Trophoblast cell (in vitro differentiated cells and primary cell): Measurements from ENCODE around the gene LRG1.

Experiments
- DNase-seq, 2 donors: peaks; one replicate each; pipeline ENCODE4 v3.0.0-alpha.2; 2016
- H2AFZ ChIP-seq: 2 replicates; pipeline ENCODE4 v1.6.1; 2013; ENCODE audit warnings: low read length, moderate library complexity, mild to moderate bottlenecking; ENCODE audit not compliant: insufficient read depth, poor library complexity
- H2AK5ac ChIP-seq: 2 replicates; pipeline ENCODE4 v1.6.1; 2013; ENCODE audit warnings: mild to moderate bottlenecking, low read length
- H2BK120ac ChIP-seq: 2 replicates; pipeline ENCODE4 v1.6.1; 2013; ENCODE audit warnings: low read length, mild to moderate bottlenecking, moderate library complexity; ENCODE audit not compliant: insufficient read depth, poor library complexity
- H2BK12ac ChIP-seq: 2 replicates; pipeline ENCODE4 v1.6.1; 2013; ENCODE audit warnings: mild to moderate bottlenecking, low read length, moderate library complexity
- H2BK5ac ChIP-seq: 2 replicates; pipeline ENCODE4 v1.6.1; 2013; ENCODE audit warnings: low read length, low read depth, moderate library complexity, mild to moderate bottlenecking; ENCODE audit not compliant: poor library complexity
- H3K14ac ChIP-seq: 2 replicates; pipeline ENCODE4 v1.6.1; 2013; ENCODE audit warnings: mild to moderate bottlenecking, low read length
- H3K18ac ChIP-seq: 2 replicates; pipeline ENCODE4 v1.6.1; 2013; ENCODE audit warnings: mild to moderate bottlenecking, low read length
- H3K23ac ChIP-seq: 2 replicates; pipeline ENCODE4 v1.6.1; 2013; ENCODE audit warnings: low read length
- H3K27ac ChIP-seq: 2 replicates; pipeline ENCODE4 v1.5.1; 2013; ENCODE audit warnings: low read depth, mild to moderate bottlenecking, inconsistent platforms, low read length, moderate library complexity
- H3K27me3 ChIP-seq: 2 replicates; pipeline ENCODE4 v1.6.1; 2013; ENCODE audit warnings: inconsistent platforms, mild to moderate bottlenecking, low read length, moderate library complexity; ENCODE audit not compliant: insufficient read depth
- H3K36me3 ChIP-seq, 2 experiments: 1 replicate in 1 of 2; 2 replicates in 1 of 2; pipeline ENCODE4 v1.6.1; 2013; ENCODE audit warnings: low read length in 2 of 2, mild to moderate bottlenecking in 2 of 2, moderate library complexity in 1 of 2; ENCODE audit not compliant: insufficient read depth in 2 of 2, control insufficient read depth in 1 of 2
- H3K4ac ChIP-seq: 2 replicates; pipeline ENCODE4 v1.6.1; 2013; ENCODE audit warnings: low read depth, mild to moderate bottlenecking, low read length, moderate library complexity
- H3K4me1 ChIP-seq, 2 experiments: 1 replicate in 1 of 2; 2 replicates in 1 of 2; pipeline ENCODE4 v1.6.1; 2013; ENCODE audit warnings: low read length in 2 of 2, mild to moderate bottlenecking in 2 of 2, moderate library complexity in 1 of 2; ENCODE audit not compliant: insufficient read depth in 2 of 2, control insufficient read depth in 1 of 2
- H3K4me2 ChIP-seq: 2 replicates; pipeline ENCODE4 v1.6.1; 2013; ENCODE audit warnings: inconsistent platforms, mild to moderate bottlenecking, low read length, moderate library complexity
- H3K4me3 ChIP-seq: 2 replicates; pipeline ENCODE4 v1.5.1; 2013; ENCODE audit warnings: mild to moderate bottlenecking, low read depth, low read length, inconsistent platforms
- H3K79me1 ChIP-seq: one replicate; pipeline ENCODE4 v1.6.1; 2013; ENCODE audit warnings: low read length
- H3K79me2 ChIP-seq: 2 replicates; pipeline ENCODE4 v1.6.1; 2013; ENCODE audit warnings: low read length, mild to moderate bottlenecking; ENCODE audit not compliant: control insufficient read depth, insufficient read depth, poor library complexity
- H3K9ac ChIP-seq: 2 replicates; pipeline ENCODE4 v1.6.1; 2013; ENCODE audit warnings: mild to moderate bottlenecking, low read length
- H3K9me3 ChIP-seq: 2 replicates; pipeline ENCODE4 v1.6.1; 2013; ENCODE audit warnings: low read depth, mild to moderate bottlenecking, control low read depth, inconsistent platforms, low read length; ENCODE audit not compliant: insufficient read depth
- H4K12ac ChIP-seq: 2 replicates; pipeline ENCODE4 v1.6.1; 2013; ENCODE audit warnings: low read depth, mild to moderate bottlenecking, low read length, moderate library complexity
- H4K8ac ChIP-seq: 2 replicates; pipeline ENCODE4 v1.6.1; 2013; ENCODE audit warnings: low read depth, mild to moderate bottlenecking, low read length, moderate library complexity
- H4K91ac ChIP-seq: one replicate; pipeline ENCODE4 v1.6.1; 2013; ENCODE audit warnings: low read depth, mild to moderate bottlenecking, low read length, moderate library complexity
- WGBS: extraction: QIAGEN DNeasy Blood & Tissue Kit; methylation state at CpG from one replicate; pipeline ENCODE4 v1.1.7; 2013; ENCODE audit warnings: missing lambda C conversion rate; ENCODE audit not compliant: insufficient read length, insufficient coverage; ENCODE audit errors: extremely low coverage; 5-methylcytosine and 5-hydroxymethylcytosine counted together

LRG1 gene

GRCh38 chr19:4496304-4496703, 43.5 kb downstream of the LRG1 start:
- Histone ChIP-seq H3K4me3 (no peak overlapping the region), H2BK120ac (no peak overlapping the region), H2BK12ac (no peak overlapping the region), H3K14ac (no peak overlapping the region), H2AK5ac (no peak overlapping the region), H3K36me3 (peaks cover 78 to 90% of the 10 kb centered on the region in 2 experiments), H3K9me3 (peaks cover 10% of the 10 kb centered on the region), H3K27me3 (no peaks in the 10 kb centered on the region), H4K91ac (no peak overlapping the region), H4K8ac (no peak overlapping the region), H3K4ac (no peak overlapping the region), H4K12ac (no peak overlapping the region), H3K4me2 (no peak overlapping the region), H3K18ac (no peak overlapping the region), H2AFZ (no peak overlapping the region), H2BK5ac (no peak overlapping the region), H3K23ac (no peak overlapping the region), H3K79me1 (no peaks in the 10 kb centered on the region), H3K9ac (no peak overlapping the region), H3K27ac (no peak overlapping the region), H3K79me2 (no peaks in the 10 kb centered on the region), H3K4me1 (no peaks in the 10 kb centered on the region)
- WGBS: no CpG with 5 or more reads among the region's 18 CpGs
- DNase-seq: no peak

GRCh38 chr19:4495471-4495870, 44.4 kb downstream of the LRG1 start:
- Histone ChIP-seq H3K27ac (no peak overlapping the region), H2BK5ac (no peak overlapping the region), H3K18ac (no peak overlapping the region), H3K9ac (no peak overlapping the region), H2AFZ (no peak overlapping the region), H2BK120ac (no peak overlapping the region), H3K27me3 (no peaks in the 10 kb centered on the region), H2AK5ac (no peak overlapping the region), H4K8ac (no peak overlapping the region), H4K12ac (no peak overlapping the region), H3K9me3 (peaks cover 10% of the 10 kb centered on the region), H3K23ac (no peak overlapping the region), H3K36me3 (peaks cover 74 to 87% of the 10 kb centered on the region in 2 experiments), H3K79me1 (no peaks in the 10 kb centered on the region), H3K4ac (no peak overlapping the region), H3K4me3 (no peak overlapping the region), H3K79me2 (no peaks in the 10 kb centered on the region), H3K4me2 (no peak overlapping the region), H2BK12ac (no peak overlapping the region), H3K14ac (no peak overlapping the region), H3K4me1 (no peaks in the 10 kb centered on the region), H4K91ac (no peak overlapping the region)
- peak in 1 of 2 donors; percentile 19 for DNase-seq
- WGBS: no CpG with 5 or more reads among the region's 12 CpGs

GRCh38 chr19:4494691-4495064, 45.2 kb downstream of the LRG1 start:
- no peaks in the 10 kb centered on the region for H3K79me2 ChIP-seq
- H3K4me1 ChIP-seq: no peaks in the 10 kb centered on the region
- H4K12ac ChIP-seq: no peak overlapping the region
- H3K14ac ChIP-seq: no peak overlapping the region
- H4K91ac ChIP-seq: no peak overlapping the region
- H3K36me3 ChIP-seq: peaks cover 76 to 85% of the 10 kb centered on the region in 2 experiments
- no peak overlapping the region for H2BK120ac ChIP-seq
- no peaks in the 10 kb centered on the region for H3K79me1 ChIP-seq
- no peak overlapping the region for H3K23ac ChIP-seq
- H2AFZ ChIP-seq: no peak overlapping the region
- no peak overlapping the region for H3K4me3 ChIP-seq
- peaks cover 10% of the 10 kb centered on the region for H3K9me3 ChIP-seq
- no peak overlapping the region for H3K9ac ChIP-seq
- no peaks in the 10 kb centered on the region for H3K27me3 ChIP-seq
- no peak overlapping the region for H3K27ac ChIP-seq
- H3K18ac ChIP-seq: no peak overlapping the region
- H2BK5ac ChIP-seq: no peak overlapping the region
- no peak overlapping the region for H2BK12ac ChIP-seq
- no peak overlapping the region for H4K8ac ChIP-seq
- no peak overlapping the region for H3K4ac ChIP-seq
- H2AK5ac ChIP-seq: no peak overlapping the region
- no CpG with 5 or more reads among the region's 8 CpGs for WGBS
- DNase-seq: no peak
- no peak overlapping the region for H3K4me2 ChIP-seq

- H3K9me3 ChIP-seq: peaks cover 10% of the 10 kb centered on the region
- H3K27me3 ChIP-seq: no peaks in the 10 kb centered on the region
- H2BK120ac ChIP-seq: no peak overlapping the region
- no peaks in the 10 kb centered on the region for H3K4me1 ChIP-seq
- H2AFZ ChIP-seq: no peak overlapping the region
- no peak overlapping the region for H3K4me3 ChIP-seq
- no peak overlapping the region for H3K4me2 ChIP-seq
- H2BK5ac ChIP-seq: no peak overlapping the region
- no peak overlapping the region for H2BK12ac ChIP-seq
- H4K8ac ChIP-seq: no peak overlapping the region
- no peak overlapping the region for H3K9ac ChIP-seq
- no peak overlapping the region for H3K18ac ChIP-seq
- no peak overlapping the region for H4K12ac ChIP-seq
- no peaks in the 10 kb centered on the region for H3K79me2 ChIP-seq
- DNase-seq: no peak
- H2AK5ac ChIP-seq: no peak overlapping the region
- no peak overlapping the region for H4K91ac ChIP-seq
- WGBS: no CpG with 5 or more reads among the region's 61 CpGs
- no peak overlapping the region for H3K14ac ChIP-seq
- H3K27ac ChIP-seq: no peak overlapping the region
- H3K4ac ChIP-seq: no peak overlapping the region
- no peaks in the 10 kb centered on the region for H3K79me1 ChIP-seq
- no peak overlapping the region for H3K23ac ChIP-seq
- H3K36me3 ChIP-seq: peaks cover 77 to 82% of the 10 kb centered on the region in 2 experiments
Measured at GRCh38 chr19:4493929-4494690, 45.7 kb downstream of the LRG1 start.
